Kidney (tissue), 14 donors: ENCODE results near the gene CCDC69. TPM values are rescaled to one million over a fixed set of nuclear protein-coding genes. Genes with fewer than 3 reads are reported as not detected.

Source experiments
- DNase-seq, 5 donors: peaks; one replicate each; pipeline ENCODE4 v3.0.0-alpha.2; 2013 to 2020
- FAIRE-seq: peaks from 2 replicates; lab custom pipeline; 2012; peaks lifted over from hg19 to GRCh38; lab: Jason Lieb, UNC
- H3K27ac ChIP-seq, 2 donors: one replicate each; pipeline ENCODE4 v1.7.0; 2013; ENCODE audit warnings: low read depth in 2 of 2, low read length in 2 of 2, inconsistent platforms in 1 of 2
- H3K27me3 ChIP-seq: one replicate; pipeline ENCODE4 v1.7.1; 2013; ENCODE audit warnings: low read length, inconsistent platforms; ENCODE audit not compliant: control insufficient read depth, insufficient read depth
- H3K36me3 ChIP-seq, 3 donors: one replicate each; pipeline versions ENCODE4 v1.7.0 to v1.7.1; 2013; ENCODE audit warnings: low read length in 3 of 3, control low read depth in 1 of 3, inconsistent platforms in 1 of 3; ENCODE audit not compliant: insufficient read depth in 3 of 3, control insufficient read depth in 2 of 3
- H3K4me1 ChIP-seq, 3 donors: one replicate each; pipeline versions ENCODE4 v1.7.0 to v1.7.1; 2013; ENCODE audit warnings: low read length in 3 of 3, inconsistent platforms in 1 of 3, low read depth in 1 of 3; ENCODE audit not compliant: control insufficient read depth in 2 of 3, insufficient read depth in 2 of 3
- H3K4me3 ChIP-seq, 3 donors: one replicate each; pipeline versions ENCODE4 v1.7.0 to v1.8.1; 2013; ENCODE audit warnings: low read length in 3 of 3, control low read depth in 1 of 3, inconsistent platforms in 1 of 3
- H3K9ac ChIP-seq, 3 donors: one replicate each; pipeline versions ENCODE4 v1.7.0 to v1.7.1; 2013; ENCODE audit warnings: low read length in 3 of 3, control low read depth in 1 of 3, inconsistent platforms in 1 of 3
- H3K9me3 ChIP-seq, 3 donors: one replicate each; pipeline versions ENCODE4 v1.7.0 to v1.7.1; 2013; ENCODE audit warnings: low read length in 3 of 3, control low read depth in 1 of 3, inconsistent platforms in 1 of 3; ENCODE audit not compliant: control insufficient read depth in 2 of 3, insufficient read depth in 1 of 3
- CTCF ChIP-seq: IDR thresholded peaks from 3 replicates; pipeline ENCODE4 v1.5.1; 2012; ENCODE audit warnings: mild to moderate bottlenecking, moderate library complexity, borderline replicate concordance; ENCODE audit not compliant: insufficient read depth; ENCODE audit errors: extremely low read depth
- intact Hi-C: fragments of 100-400 bp; cut with DNase I; formaldehyde crosslinking; loops from one replicate; pipeline ENCODE4 v1.11.1; 2022
- polyA plus RNA-seq: library from polyadenylated mRNA; stranded (reverse); fragments of 350-450 nt; fragmentation: Illumina TruSeq; extraction: RNeasy Lipid Tissue Mini Kit (QIAGEN cat#74804); gene quantifications from one replicate; pipeline ENCODE4 v1.2.3, GENCODE V29; 2014; ENCODE audit warnings: low read depth, low replicate concordance; ENCODE audit not compliant: insufficient read depth
- total RNA-seq: library from RNA; stranded (reverse); fragmentation: NEBNext Ultra II Directional; extraction: Animal tissue kit (Norgen Biotek cat#: 25700); gene quantifications from one replicate; pipeline ENCODE4 v1.2.1, GENCODE V29; 2021
- donor health status: control.
- donor health status: control.
- donor health status: control.
- donor health status: control.
- donor health status: control.
- donor health status: DM: yes; HTN: yes; CAD: no.
- donor health status: Normal renal cell carcinoma (clear cell type).

CCDC69 gene
- total and polyA plus RNA-seq, 2 donors from 2014 or later: 11.1 to 22.8 TPM

GRCh38 chr5:151132963-151133362, 90.9 kb downstream of the CCDC69 start:
- FAIRE-seq: no peak
- H3K36me3 ChIP-seq: peaks cover 0 to 71% (median 46%) of the 10 kb centered on the region in 3 donors
- no peak overlapping the region for H3K27ac ChIP-seq
- peaks cover 0 to 4% (median 0%) of the 10 kb centered on the region in 3 donors for H3K4me1 ChIP-seq
- H3K4me3 ChIP-seq: no peak overlapping the region
- H3K9ac ChIP-seq: no peak overlapping the region
- H3K27me3 ChIP-seq: no peaks in the 10 kb centered on the region
- H3K9me3 ChIP-seq: no peaks in the 10 kb centered on the region
- intact Hi-C loops: no loop called here
- TF ChIP-seq CTCF: no peak
- DNase-seq: no peak

Other genes starting within 250 kb of the CCDC69 start
- gene GPX3, start 203.5 kb downstream of the CCDC69 start, total RNA-seq: 1,327 TPM
- gene GPX3, start 203.5 kb downstream of the CCDC69 start, polyA plus RNA-seq: 27,893 TPM
- gene TNIP1, start 143.1 kb downstream of the CCDC69 start, total RNA-seq: 132 TPM
- 109 TPM for gene TNIP1, start 143.1 kb downstream of the CCDC69 start, polyA plus RNA-seq
- 107 TPM for gene ANXA6, start 66.3 kb downstream of the CCDC69 start, total RNA-seq
- 183 TPM for gene ANXA6, start 66.3 kb downstream of the CCDC69 start, polyA plus RNA-seq
- 29.8 TPM for gene GM2A, start 29.1 kb upstream of the CCDC69 start, total RNA-seq
- gene GM2A, start 29.1 kb upstream of the CCDC69 start, polyA plus RNA-seq: 13.7 TPM
- gene SLC36A3, start 79.7 kb upstream of the CCDC69 start, total RNA-seq: not detected
- not detected for gene SLC36A3, start 79.7 kb upstream of the CCDC69 start, polyA plus RNA-seq
- gene SLC36A2, start 123.5 kb upstream of the CCDC69 start, total RNA-seq: 1.8 TPM
- gene SLC36A2, start 123.5 kb upstream of the CCDC69 start, polyA plus RNA-seq: 46.2 TPM
- 11.0 TPM for gene SLC36A1, start 223.5 kb upstream of the CCDC69 start, total RNA-seq
- gene SLC36A1, start 223.5 kb upstream of the CCDC69 start, polyA plus RNA-seq: 4.1 TPM